ENCODE measurements around the gene BCL11A.

The BCL11A gene

GRCh38 chr2:60500861-60501260 lies 52.6 kb downstream of the BCL11A start:
- DNase-seq, result no peak

- DNase-seq, result no peak
These were observed 53.7 kb downstream of the BCL11A start for GRCh38 chr2:60499651-60500265.

- no peak for DNase-seq
These were observed 54.5 kb downstream of the BCL11A start for GRCh38 chr2:60498816-60499429.

DNA sequence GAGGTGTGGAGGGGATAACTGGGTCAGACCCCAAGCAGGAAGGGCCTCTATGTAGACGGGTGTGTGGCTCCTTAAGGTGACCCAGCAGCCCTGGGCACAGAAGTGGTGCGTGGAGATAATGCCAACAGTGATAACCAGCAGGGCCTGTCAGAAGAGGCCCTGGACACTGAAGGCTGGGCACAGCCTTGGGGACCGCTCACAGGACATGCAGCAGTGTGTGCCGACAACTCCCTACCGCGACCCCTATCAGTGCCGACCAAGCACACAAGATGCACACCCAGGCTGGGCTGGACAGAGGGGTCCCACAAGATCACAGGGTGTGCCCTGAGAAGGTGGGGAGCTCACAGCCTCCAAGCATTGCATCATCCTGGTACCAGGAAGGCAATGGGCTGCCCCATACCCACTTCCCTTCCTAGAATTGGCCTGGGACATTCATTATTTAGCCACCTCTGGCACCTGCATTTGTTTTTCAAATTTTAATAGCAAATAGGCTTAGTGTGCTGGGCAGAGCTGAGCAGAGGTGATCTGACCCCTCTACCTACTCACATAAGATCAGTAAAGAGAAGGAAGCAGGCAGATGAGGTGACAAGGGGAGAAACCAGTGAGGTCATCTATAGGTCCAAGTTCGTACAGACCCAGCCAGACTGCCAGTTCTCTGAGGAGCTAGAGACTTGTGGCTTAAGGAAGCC lies 55.2 kb downstream of the BCL11A start:
- DNase-seq, result no peak

DNA sequence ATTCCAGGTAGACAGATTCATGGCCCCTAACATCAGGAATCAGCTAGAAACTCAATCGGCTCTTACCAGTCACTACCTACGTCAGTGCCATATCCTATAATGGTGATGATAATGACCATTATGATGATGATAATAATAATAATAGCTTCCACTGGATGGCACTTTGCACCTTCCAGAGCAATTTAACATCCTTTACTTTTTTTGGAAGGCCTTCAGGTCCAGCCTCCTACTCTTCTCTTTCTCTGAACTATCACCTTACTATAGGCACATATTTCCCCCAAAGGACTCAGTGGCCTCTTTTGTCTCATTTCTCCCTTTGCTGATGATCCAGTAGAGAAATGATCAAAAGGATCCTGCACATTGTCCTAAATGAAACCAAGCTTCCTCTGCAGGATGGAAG lies 56.0 kb downstream of the BCL11A start:
- DNase-seq, result no peak

DNA sequence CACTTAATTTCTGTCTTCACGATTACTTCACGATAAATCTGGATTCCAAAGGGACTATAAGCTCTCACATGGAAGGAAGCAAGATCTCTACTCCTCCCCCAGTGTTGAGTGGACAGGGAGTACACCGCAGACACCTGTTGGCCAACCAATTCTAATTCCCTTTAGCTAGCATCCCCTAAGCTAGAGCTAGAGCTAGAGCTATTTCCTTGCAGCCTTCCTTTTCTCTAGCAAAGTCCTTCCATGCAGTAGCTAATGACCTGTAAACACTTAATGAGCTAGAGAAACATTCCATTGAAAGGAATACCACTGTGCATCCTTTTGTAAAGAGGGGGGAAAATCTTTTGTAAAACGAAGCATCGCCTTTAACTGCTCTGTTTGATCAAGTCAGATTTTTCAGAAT lies 56.5 kb downstream of the BCL11A start:
- DNase-seq, result no peak

GRCh38 chr2:60496475-60496874 lies 57.0 kb downstream of the BCL11A start:
- DNase-seq, result no peak

DNA sequence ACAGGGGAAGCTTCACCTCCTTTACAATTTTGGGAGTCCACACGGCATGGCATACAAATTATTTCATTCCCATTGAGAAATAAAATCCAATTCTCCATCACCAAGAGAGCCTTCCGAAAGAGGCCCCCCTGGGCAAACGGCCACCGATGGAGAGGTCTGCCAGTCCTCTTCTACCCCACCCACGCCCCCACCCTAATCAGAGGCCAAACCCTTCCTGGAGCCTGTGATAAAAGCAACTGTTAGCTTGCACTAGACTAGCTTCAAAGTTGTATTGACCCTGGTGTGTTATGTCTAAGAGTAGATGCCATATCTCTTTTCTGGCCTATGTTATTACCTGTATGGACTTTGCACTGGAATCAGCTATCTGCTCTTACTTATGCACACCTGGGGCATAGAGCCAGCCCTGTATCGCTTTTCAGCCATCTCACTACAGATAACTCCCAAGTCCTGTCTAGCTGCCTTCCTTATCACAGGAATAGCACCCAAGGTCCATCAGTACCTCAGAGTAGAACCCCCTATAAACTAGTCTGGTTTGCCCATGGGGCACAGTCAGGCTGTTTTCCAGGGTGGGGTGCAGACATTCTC lies 58.3 kb downstream of the BCL11A start:
- DNase-seq, result no peak

DNA sequence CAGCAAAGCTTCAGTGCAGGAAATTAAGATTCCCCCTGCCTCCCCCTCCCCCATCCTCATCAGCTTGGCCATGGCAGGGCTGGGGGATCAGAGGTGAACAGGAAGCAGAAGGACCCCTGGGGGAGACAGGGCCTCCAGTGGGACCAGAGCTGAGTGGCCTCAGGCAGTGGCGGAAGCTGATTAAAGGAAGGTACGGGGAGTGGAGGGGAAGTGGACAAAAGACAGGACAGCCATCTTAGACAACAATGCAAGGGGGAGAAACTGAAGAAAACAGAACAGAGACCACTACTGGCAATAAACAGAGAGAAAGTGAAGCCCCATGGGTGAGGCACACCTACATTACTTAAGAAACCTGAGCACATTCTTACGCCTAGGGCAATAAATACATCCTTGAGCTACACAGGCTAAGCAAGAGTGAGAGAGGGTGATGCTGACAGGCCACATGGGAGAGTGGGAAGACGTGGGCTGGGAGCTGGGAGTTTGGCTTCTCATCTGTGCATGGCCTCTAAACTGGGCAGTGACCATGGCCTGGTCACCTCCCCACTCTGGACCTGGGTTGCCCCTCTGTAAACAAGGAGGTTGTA lies 59.6 kb downstream of the BCL11A start:
- no peak for DNase-seq

- DNase-seq, result no peak
These were observed 60.9 kb downstream of the BCL11A start for GRCh38 chr2:60492548-60492947.

GRCh38 chr2:60490848-60491247 lies 62.6 kb downstream of the BCL11A start:
- no peak for DNase-seq

- DNase-seq, result no peak
These were observed 63.0 kb downstream of the BCL11A start for GRCh38 chr2:60490441-60490840.

DNA sequence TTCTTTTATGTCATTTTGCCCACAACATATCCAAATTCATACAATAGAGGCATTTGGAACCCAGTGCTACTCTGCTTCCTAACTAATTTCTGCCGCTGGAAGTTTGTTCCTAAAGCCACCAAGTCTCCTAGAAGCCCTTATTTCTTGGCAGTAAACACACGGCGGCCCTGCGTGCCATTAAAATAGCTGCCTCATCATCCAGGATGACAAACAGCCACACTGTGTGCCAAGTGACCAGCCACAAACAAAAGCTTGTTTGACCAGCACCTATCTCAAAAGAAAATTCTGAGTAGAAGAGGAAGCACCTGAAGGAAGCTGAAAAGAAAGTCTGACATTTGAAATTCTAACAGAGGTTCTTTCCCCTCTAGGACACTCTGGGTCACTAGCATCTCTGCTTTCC lies 64.2 kb downstream of the BCL11A start:
- DNase-seq, result no peak

- DNase-seq, result no peak
These were observed 65.2 kb downstream of the BCL11A start for GRCh38 chr2:60488291-60488690.

DNA sequence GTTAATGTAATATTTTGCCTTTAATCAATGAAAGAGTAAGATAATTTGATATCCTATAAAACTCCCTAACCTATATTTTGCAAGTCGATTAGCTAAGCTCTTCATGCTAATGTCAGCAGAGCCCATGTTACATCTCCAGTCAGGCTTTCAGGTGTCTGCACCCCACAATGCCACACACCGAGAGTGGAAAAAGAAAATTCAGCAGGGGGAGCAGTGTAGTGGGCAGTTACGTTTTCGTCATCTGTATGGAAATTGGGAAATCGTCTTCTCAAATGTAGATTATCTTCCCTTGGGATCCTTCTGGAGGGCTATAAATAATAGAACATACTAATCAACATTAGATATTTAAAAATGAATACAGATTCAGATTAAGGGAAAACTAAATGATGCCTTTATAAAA lies 66.3 kb downstream of the BCL11A start:
- no peak for DNase-seq

- no peak for DNase-seq
These were observed 66.9 kb downstream of the BCL11A start for GRCh38 chr2:60486551-60486950.

GRCh38 chr2:60486067-60486466 lies 67.4 kb downstream of the BCL11A start:
- DNase-seq, result no peak

DNA sequence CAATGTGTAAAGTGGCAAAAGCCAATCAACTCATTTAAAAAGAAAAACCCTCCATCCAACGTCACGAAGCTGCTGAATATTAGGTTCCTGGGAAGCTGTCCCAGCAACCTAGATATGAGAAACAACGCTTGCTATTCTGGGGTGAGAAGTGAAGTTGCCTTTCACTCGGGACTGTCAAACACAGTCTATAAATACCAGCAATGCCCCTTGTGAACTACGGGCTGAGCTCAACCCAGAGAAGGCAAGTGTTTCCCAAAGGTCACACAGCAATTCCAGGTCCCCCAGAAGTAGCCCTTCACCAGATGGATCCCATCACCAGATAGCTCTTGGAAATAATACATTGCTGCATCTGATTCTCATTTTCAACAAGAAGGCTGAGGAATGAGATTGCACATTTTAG lies 67.9 kb downstream of the BCL11A start:
- DNase-seq, result no peak

DNA sequence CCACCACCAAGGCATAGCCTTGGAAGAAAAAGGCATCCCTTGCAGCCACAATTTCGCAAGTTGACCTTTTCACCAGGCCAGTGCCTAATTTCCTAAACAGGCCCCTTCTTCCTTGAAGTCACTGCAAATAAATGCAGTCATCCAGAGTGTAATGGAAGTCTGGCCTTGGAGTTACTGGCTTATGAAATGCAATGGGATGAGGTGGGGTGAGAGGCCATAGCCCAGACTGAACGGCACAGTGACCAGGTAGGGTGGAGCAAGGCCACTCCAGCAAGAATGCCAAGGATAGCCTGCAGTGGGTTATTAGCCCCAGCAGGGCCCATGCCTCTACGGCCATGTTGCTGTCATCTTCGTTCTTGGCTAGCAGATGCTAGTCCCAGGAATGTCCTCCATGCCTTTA lies 68.4 kb downstream of the BCL11A start:
- DNase-seq, result no peak

DNA sequence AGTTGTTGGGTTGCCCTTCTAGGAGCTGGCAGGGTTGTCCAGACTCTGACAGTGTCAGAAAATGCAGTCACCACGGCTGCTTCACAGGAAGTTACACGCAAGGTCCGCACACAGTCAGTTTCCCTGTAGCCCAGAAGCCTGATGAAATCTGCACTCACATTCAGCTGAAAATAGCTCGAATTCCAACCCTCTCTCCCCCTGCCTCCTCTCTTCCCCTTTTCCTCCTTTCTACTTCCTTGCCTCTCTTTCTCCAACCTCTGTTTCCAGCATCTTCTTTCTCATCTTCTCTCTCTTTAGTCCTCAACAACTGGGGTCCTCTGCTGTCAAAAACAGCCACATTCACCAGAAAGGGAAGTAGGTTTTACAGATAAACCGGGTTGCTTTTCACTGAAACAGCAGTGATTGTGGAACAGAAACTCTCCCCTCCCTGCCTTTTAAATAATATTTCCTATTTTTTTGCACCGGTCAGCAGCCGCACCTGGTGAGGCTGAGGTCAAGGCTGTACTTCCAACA lies 69.3 kb downstream of the BCL11A start:
- DNase-seq, result no peak

DNA sequence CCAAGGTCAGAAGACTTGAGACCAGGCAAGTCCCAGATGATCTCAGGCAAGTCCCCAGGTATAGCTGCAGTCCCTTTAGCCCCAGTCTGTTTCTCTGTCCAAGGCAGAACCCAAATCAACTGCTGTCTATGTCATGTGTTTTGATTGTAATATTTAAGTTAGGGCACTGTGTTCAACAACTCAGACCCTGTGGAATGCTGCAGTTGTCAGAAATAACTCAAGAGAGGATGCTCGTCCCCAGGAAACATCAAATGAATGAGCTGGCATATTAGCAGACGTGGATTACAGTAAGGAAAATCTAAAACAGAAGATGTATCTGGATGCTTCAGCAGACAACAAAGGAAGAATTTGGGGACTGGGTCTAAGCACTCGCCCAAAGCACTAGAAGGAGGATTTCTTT lies 70.1 kb downstream of the BCL11A start:
- no peak for DNase-seq

DNA sequence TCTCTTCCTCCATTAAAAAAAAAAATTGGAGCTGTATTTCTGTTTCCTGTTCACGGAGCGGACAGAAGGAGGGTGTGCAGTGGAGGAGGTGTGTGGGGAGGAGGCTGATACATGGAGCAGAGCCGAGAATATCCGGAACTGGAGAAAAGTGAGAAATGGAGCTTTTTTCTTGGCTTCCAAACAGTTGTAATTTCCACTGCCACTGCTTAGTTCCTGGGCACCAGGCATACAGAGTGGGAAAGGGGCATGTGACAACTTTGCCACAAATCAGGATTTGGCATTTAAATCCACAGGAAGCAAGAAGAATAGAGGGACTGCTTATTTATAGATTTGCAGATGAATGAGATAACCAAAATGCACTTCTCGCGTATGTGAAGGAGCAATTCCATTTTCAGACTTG lies 71.2 kb downstream of the BCL11A start:
- no peak for DNase-seq

GRCh38 chr2:60481257-60481656 lies 72.2 kb downstream of the BCL11A start:
- DNase-seq, result no peak

All from NCI-H2029 treated with DMSO at 0.1 percent for 48 hours (cell line).